Sigmoid colon (tissue), 7 donors: ENCODE results near the gene ASAP2. TPM values are rescaled to one million over a fixed set of nuclear protein-coding genes. Genes with fewer than 3 reads are reported as not detected.

ENCODE experiments used
- DNase-seq: peaks from one replicate; pipeline ENCODE4 v3.0.0-alpha.2; 2019
- H3K27ac ChIP-seq, 4 donors: fragments of 200-600 bp; sonication (generic); one replicate each; pipeline ENCODE4 v1.5.1; 2016 to 2019; ENCODE audit warnings: mild to moderate bottlenecking in 1 of 4
- H3K27me3 ChIP-seq, 3 donors: fragments of 200-600 bp; sonication (generic); one replicate each; pipeline ENCODE4 v1.5.1; 2019; ENCODE audit warnings: mild to moderate bottlenecking in 1 of 3
- H3K36me3 ChIP-seq, 4 donors: fragments of 200-600 bp; sonication (generic); one replicate each; pipeline ENCODE4 v1.5.1; 2016 to 2019
- H3K4me1 ChIP-seq, 4 donors: fragments of 200-600 bp; sonication (generic); one replicate each; pipeline ENCODE4 v1.5.1; 2017 to 2019
- H3K4me3 ChIP-seq, 4 donors: fragments of 200-600 bp; sonication (generic); one replicate each; pipeline ENCODE4 v1.5.1; 2017 to 2019; ENCODE audit warnings: mild to moderate bottlenecking in 2 of 4, moderate library complexity in 1 of 4
- H3K9me3 ChIP-seq, 4 donors: fragments of 200-600 bp in 3 of 4; sonication (generic) in 3 of 4; one replicate each; pipeline versions ENCODE4 v1.5.1 to v1.6.1; 2013 to 2019
- CTCF ChIP-seq, 4 experiments: fragments of 450-650 bp in 3 of 4; fragments of 200-600 bp in 1 of 4; IDR thresholded peaks; one replicate each; pipeline ENCODE4 v1.5.1; 2016 to 2019; ENCODE audit warnings: antibody characterized with exemption in 4 of 4, mild to moderate bottlenecking in 3 of 4, moderate library complexity in 2 of 4
- EP300 ChIP-seq, 4 donors: sonication (generic); formaldehyde crosslinking; IDR thresholded peaks; one replicate each; pipeline ENCODE4 v1.6.1; 2017; ENCODE audit warnings: antibody characterized with exemption in 4 of 4
- POLR2A ChIP-seq, 2 donors: fragments of 450-650 bp; IDR thresholded peaks; one replicate each; pipeline ENCODE4 v1.6.1; 2016; ENCODE audit warnings: antibody characterized with exemption in 2 of 2, mild to moderate bottlenecking in 2 of 2, moderate library complexity in 2 of 2
- POLR2AphosphoS5 ChIP-seq, 4 donors: sonication (generic); formaldehyde crosslinking; IDR thresholded peaks; one replicate each; pipeline ENCODE4 v1.6.1; 2017; ENCODE audit warnings: antibody characterized with exemption in 4 of 4
- WGBS, 2 donors: extraction: QIAGEN DNeasy Blood & Tissue Kit; methylation state at CpG; one replicate each; pipeline ENCODE4 v1.1.7; 2013; 5-methylcytosine and 5-hydroxymethylcytosine counted together
- intact Hi-C: fragments of 100-400 bp; cut with DNase I; formaldehyde crosslinking; loops from one replicate; pipeline ENCODE4 v1.15.1; 2023
- polyA plus RNA-seq, 3 donors: library from polyadenylated mRNA; stranded (reverse); fragments of 200-250 nt; gene quantifications; one replicate each; pipeline ENCODE4 v1.2.3, GENCODE V29; 2013
- total RNA-seq, 4 donors: library from RNA; depleted of rRNA; stranded (reverse); fragments of >200 nt; gene quantifications; one replicate each; pipeline ENCODE4 v1.1.0, GENCODE V29; 2016
- donor health status: healthy with polysubstance abuse.
- donor health status: Bipolar disorder and iron deficiency.
- donor health status: healthy.

ASAP2 gene
- total and polyA plus RNA-seq, 7 donors = 15.1 to 56.5 (median 25.8) TPM

GRCh38 chr2:9275399-9275798 lies 68.8 kb downstream of the ASAP2 start:
- intact Hi-C loops = no loop called here
- H3K36me3 ChIP-seq = peaks cover 0 to 7% (median 2%) of the 10 kb centered on the region in 4 donors
- H3K4me3 ChIP-seq = no peak overlapping the region
- no peak for DNase-seq
- TF ChIP-seq POLR2AphosphoS5 (IDR thresholded peaks at IDR 0.05) (no peak), CTCF (IDR thresholded peaks at IDR 0.05) (no peak), EP300 (IDR thresholded peaks at IDR 0.05) (no peak), POLR2A (IDR thresholded peaks at IDR 0.05) (no peak)
- H3K27me3 ChIP-seq = no peaks in the 10 kb centered on the region
- H3K4me1 ChIP-seq = peaks cover 0 to 41% (median 11%) of the 10 kb centered on the region in 4 donors
- H3K9me3 ChIP-seq = no peaks in the 10 kb centered on the region
- H3K27ac ChIP-seq = no peak overlapping the region
- 71 to 74% methylated on average over 3 of the region's 3 CpGs for WGBS, 2 donors

- Histone ChIP-seq H3K27me3 (no peaks in the 10 kb centered on the region), H3K9me3 (no peaks in the 10 kb centered on the region), H3K4me3 (no peak overlapping the region), H3K27ac (no peak overlapping the region), H3K36me3 (peaks cover 0 to 11% (median 2%) of the 10 kb centered on the region in 4 donors), H3K4me1 (peaks cover 0 to 42% (median 11%) of the 10 kb centered on the region in 4 donors)
- TF ChIP-seq CTCF (IDR thresholded peaks at IDR 0.05) (no peak), EP300 (IDR thresholded peaks at IDR 0.05) (no peak), POLR2AphosphoS5 (IDR thresholded peaks at IDR 0.05) (no peak), POLR2A (IDR thresholded peaks at IDR 0.05) (no peak)
- no peak for DNase-seq
- intact Hi-C loops = no loop called here
- 89 to 91% methylated on average over 2 of the region's 2 CpGs for WGBS, 2 donors
Measured at GRCh38 chr2:9276074-9276473, 69.5 kb downstream of the ASAP2 start.

GRCh38 chr2:9276901-9277451 lies 70.4 kb downstream of the ASAP2 start:
- DNase-seq = no peak
- Histone ChIP-seq H3K4me1 (peaks cover 0 to 51% (median 11%) of the 10 kb centered on the region in 4 donors), H3K4me3 (no peak overlapping the region), H3K9me3 (no peaks in the 10 kb centered on the region), H3K27ac (no peak overlapping the region), H3K27me3 (no peaks in the 10 kb centered on the region), H3K36me3 (peaks cover 0 to 11% (median 2%) of the 10 kb centered on the region in 4 donors)
- TF ChIP-seq EP300 (IDR thresholded peaks at IDR 0.05) (no peak), POLR2A (IDR thresholded peaks at IDR 0.05) (no peak), POLR2AphosphoS5 (IDR thresholded peaks at IDR 0.05) (no peak), CTCF (IDR thresholded peaks at IDR 0.05) (no peak)
- intact Hi-C loops = no loop called here
- 93 to 95% methylated on average over 9 of the region's 9 CpGs for WGBS, 2 donors

- H3K36me3 ChIP-seq = peaks cover 0 to 11% (median 2%) of the 10 kb centered on the region in 4 donors
- 84 to 94% methylated on average over 7 of the region's 7 CpGs for WGBS, 2 donors
- no peak for DNase-seq
- peaks cover 0 to 60% (median 12%) of the 10 kb centered on the region in 4 donors for H3K4me1 ChIP-seq
- H3K4me3 ChIP-seq = no peak overlapping the region
- no peaks in the 10 kb centered on the region for H3K9me3 ChIP-seq
- H3K27me3 ChIP-seq = no peaks in the 10 kb centered on the region
- TF ChIP-seq CTCF (IDR thresholded peaks at IDR 0.05) (no peak), POLR2AphosphoS5 (IDR thresholded peaks at IDR 0.05) (no peak), POLR2A (IDR thresholded peaks at IDR 0.05) (no peak), EP300 (IDR thresholded peaks at IDR 0.05) (no peak)
- no peak overlapping the region for H3K27ac ChIP-seq
- intact Hi-C loops = no loop called here
Measured at GRCh38 chr2:9278439-9278838, 71.8 kb downstream of the ASAP2 start.

- Histone ChIP-seq H3K4me1 (peaks cover 0 to 55% (median 7%) of the 10 kb centered on the region in 4 donors), H3K36me3 (peaks cover 0 to 11% (median 2%) of the 10 kb centered on the region in 4 donors), H3K9me3 (no peaks in the 10 kb centered on the region), H3K4me3 (no peak overlapping the region), H3K27me3 (no peaks in the 10 kb centered on the region), H3K27ac (no peak overlapping the region)
- no peak for DNase-seq
- intact Hi-C loops = no loop called here
- 87 to 89% methylated on average over 10 of the region's 10 CpGs for WGBS, 2 donors
- no peak for TF ChIP-seq POLR2A (IDR thresholded peaks at IDR 0.05)
- no peak for TF ChIP-seq CTCF (IDR thresholded peaks at IDR 0.05)
- TF ChIP-seq POLR2AphosphoS5 (IDR thresholded peaks at IDR 0.05) = no peak
Measured at GRCh38 chr2:9279426-9279825, 72.8 kb downstream of the ASAP2 start.
